Liver (tissue), 9 donors: ENCODE data around the gene PFKL. TPM values are rescaled to one million over a fixed set of nuclear protein-coding genes. Genes with fewer than 3 reads are reported as not detected.

ENCODE experiments used
- DNase-seq: peaks from one replicate; pipeline ENCODE4 v3.0.0-alpha.2; 2017; ENCODE audit warnings: low spot score
- H3K27ac ChIP-seq, 2 donors: one replicate each; pipeline ENCODE4 v1.7.0; 2013; ENCODE audit warnings: inconsistent platforms in 2 of 2, low read length in 2 of 2, control low read depth in 1 of 2, low read depth in 1 of 2, mild to moderate bottlenecking in 1 of 2
- H3K27me3 ChIP-seq, 4 donors: one replicate each; pipeline versions ENCODE4 v1.6.1 to v1.7.0; 2013; ENCODE audit warnings: low read length in 3 of 4, inconsistent platforms in 1 of 4, mild to moderate bottlenecking in 1 of 4, moderate library complexity in 1 of 4; ENCODE audit not compliant: control insufficient read depth in 4 of 4, insufficient read depth in 4 of 4
- H3K36me3 ChIP-seq, 4 donors: one replicate each; pipeline versions ENCODE4 v1.6.1 to v1.7.0; 2013; ENCODE audit warnings: low read length in 3 of 4, mild to moderate bottlenecking in 3 of 4, low read depth in 1 of 4, moderate library complexity in 1 of 4; ENCODE audit not compliant: control insufficient read depth in 4 of 4, insufficient read depth in 3 of 4
- H3K4me1 ChIP-seq, 4 donors: one replicate each; pipeline versions ENCODE4 v1.6.1 to v1.7.0; 2013; ENCODE audit warnings: low read length in 3 of 4, mild to moderate bottlenecking in 3 of 4, moderate library complexity in 1 of 4; ENCODE audit not compliant: control insufficient read depth in 4 of 4, insufficient read depth in 4 of 4
- H3K4me3 ChIP-seq, 3 donors: one replicate each; pipeline versions ENCODE4 v1.6.1 to v1.7.0; 2013; ENCODE audit warnings: low read length in 3 of 3, control low read depth in 1 of 3, low read depth in 1 of 3, mild to moderate bottlenecking in 1 of 3
- H3K9ac ChIP-seq, 2 donors: one replicate each; pipeline ENCODE4 v1.7.0; 2013; ENCODE audit warnings: low read length in 2 of 2, mild to moderate bottlenecking in 2 of 2, moderate library complexity in 2 of 2, control low read depth in 1 of 2, low read depth in 1 of 2
- H3K9me3 ChIP-seq, 4 donors: one replicate each; pipeline versions ENCODE4 v1.6.1 to v1.7.0; 2013; ENCODE audit warnings: low read length in 3 of 4; ENCODE audit not compliant: control insufficient read depth in 4 of 4
- EGR1 ChIP-seq, 2 donors: IDR thresholded peaks; 2 replicates each; pipeline ENCODE4 v1.6.1; 2016 to 2018; ENCODE audit warnings: antibody characterized with exemption in 2 of 2, low read depth in 2 of 2
- FOXA1 ChIP-seq: IDR thresholded peaks from 2 replicates; pipeline ENCODE4 v1.6.1; 2016; ENCODE audit warnings: antibody characterized with exemption
- FOXA2 ChIP-seq: IDR thresholded peaks from 2 replicates; pipeline ENCODE4 v1.6.1; 2016; ENCODE audit warnings: antibody characterized with exemption
- GABPA ChIP-seq, 2 donors: IDR thresholded peaks in 1 of 2; conservative IDR thresholded peaks in 1 of 2; 2 replicates each; pipeline ENCODE4 v1.6.1; 2016; ENCODE audit warnings: antibody characterized with exemption in 2 of 2, mild to moderate bottlenecking in 1 of 2, moderate library complexity in 1 of 2
- HNF4A ChIP-seq, 2 donors: conservative IDR thresholded peaks; 2 replicates each; pipeline ENCODE4 v1.6.1; 2016; ENCODE audit warnings: antibody characterized with exemption in 2 of 2, mild to moderate bottlenecking in 2 of 2
- HNF4G ChIP-seq: IDR thresholded peaks from 2 replicates; pipeline ENCODE4 v1.6.1; 2016; ENCODE audit warnings: antibody characterized with exemption
- JUND ChIP-seq, 2 donors: IDR thresholded peaks; 2 replicates each; pipeline ENCODE4 v1.6.1; 2016; ENCODE audit warnings: antibody characterized with exemption in 2 of 2
- NR2F2 ChIP-seq: IDR thresholded peaks from 2 replicates; pipeline ENCODE4 v1.6.1; 2016; ENCODE audit warnings: antibody characterized with exemption
- RAD21 ChIP-seq, 2 donors: IDR thresholded peaks; 2 replicates each; pipeline ENCODE4 v1.6.1; 2016; ENCODE audit warnings: antibody characterized with exemption in 2 of 2, mild to moderate bottlenecking in 2 of 2
- RXRA ChIP-seq, 2 donors: IDR thresholded peaks; 2 replicates each; pipeline ENCODE4 v1.6.1; 2017 to 2018; ENCODE audit warnings: antibody characterized with exemption in 2 of 2, mild to moderate bottlenecking in 1 of 2
- SP1 ChIP-seq: IDR thresholded peaks from 2 replicates; pipeline ENCODE4 v1.6.1; 2018; ENCODE audit warnings: antibody characterized with exemption, mild to moderate bottlenecking
- TAF1 ChIP-seq: conservative IDR thresholded peaks from 2 replicates; pipeline ENCODE4 v1.6.1; 2016; ENCODE audit warnings: antibody characterized with exemption, mild to moderate bottlenecking
- YY1 ChIP-seq: IDR thresholded peaks from 2 replicates; pipeline ENCODE4 v1.6.1; 2016; ENCODE audit warnings: antibody characterized with exemption, mild to moderate bottlenecking
- WGBS: extraction: QIAGEN DNeasy Blood & Tissue Kit; methylation state at CpG from one replicate; pipeline ENCODE4 v1.1.7; 2013; 5-methylcytosine and 5-hydroxymethylcytosine counted together
- polyA plus RNA-seq, 2 donors: library from polyadenylated mRNA; stranded (reverse) in 1 of 2; unstranded in 1 of 2; fragments of 200-250 nt in 1 of 2; fragments of >200 nt in 1 of 2; fragmentation: Nextera tagmentation in 1 of 2; extraction: Ambion mirVana in 1 of 2; gene quantifications; one replicate each; pipeline versions ENCODE4 v1.2.1 to v1.2.3, GENCODE V29; 2013 to 2015
- total RNA-seq, 2 donors: library from RNA; depleted of rRNA; stranded (reverse); fragments of >200 nt; gene quantifications; one replicate each; pipeline ENCODE4 v1.2.3, GENCODE V29; 2014
- TF ChIP-seq, protein P1 (sequence below): IDR thresholded peaks from 2 replicates; pipeline ENCODE4 v1.6.1; 2016; ENCODE audit warnings: antibody characterized with exemption
- TF ChIP-seq, protein P2 (sequence below): IDR thresholded peaks from 2 replicates; pipeline ENCODE4 v1.6.1; 2016; ENCODE audit warnings: antibody characterized with exemption
- TF ChIP-seq, protein P3 (sequence below): IDR thresholded peaks from 2 replicates; pipeline ENCODE4 v1.6.1; 2016; ENCODE audit warnings: antibody characterized with exemption
- TF ChIP-seq, protein P4 (sequence below): IDR thresholded peaks from 2 replicates; pipeline ENCODE4 v1.6.1; 2016; ENCODE audit warnings: antibody characterized with exemption, mild to moderate bottlenecking
- TF ChIP-seq, protein P5 (sequence below): fragments of 150-350 bp; IDR thresholded peaks from 2 replicates; pipeline ENCODE4 v1.5.1; 2017; ENCODE audit warnings: improper control_type of control experiment, low read depth, low read length; ENCODE audit not compliant: missing input control
- donor health status: healthy.
- donor health status: healthy.
- donor health status: healthy.
- donor health status: healthy.
- donor health status: healthy.

PFKL gene
- total and polyA plus RNA-seq, 4 donors = 48.1 to 98.4 (median 81.0) TPM

DNA sequence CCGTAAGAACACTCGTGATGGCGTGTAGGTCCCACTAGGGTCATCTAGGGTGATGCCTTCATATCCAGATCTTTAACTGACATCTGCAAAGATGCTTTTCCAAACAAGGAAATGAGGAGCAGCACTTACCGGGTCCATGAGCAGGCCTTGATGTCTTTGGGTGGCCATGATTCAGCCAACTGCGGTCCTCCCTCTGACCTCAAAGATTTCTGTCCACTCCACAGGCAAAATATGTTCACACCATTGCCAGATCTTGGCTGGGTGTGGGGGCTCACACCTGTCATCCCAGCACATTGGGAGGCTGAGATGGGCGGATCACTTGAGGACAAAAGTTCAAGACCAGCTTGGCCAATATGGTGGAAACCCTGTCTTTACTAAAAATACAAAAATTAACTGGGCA lies 71.7 kb downstream of the PFKL start:
- TF ChIP-seq, protein P1, sequence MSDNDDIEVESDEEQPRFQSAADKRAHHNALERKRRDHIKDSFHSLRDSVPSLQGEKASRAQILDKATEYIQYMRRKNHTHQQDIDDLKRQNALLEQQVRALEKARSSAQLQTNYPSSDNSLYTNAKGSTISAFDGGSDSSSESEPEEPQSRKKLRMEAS = no peak
- TF ChIP-seq RAD21 (IDR thresholded peaks at IDR 0.05) (no peak), FOXA2 (no peak), GABPA (IDR thresholded peaks at IDR 0.05 in 1 of 2, conservative IDR thresholded peaks at IDR 0.05 in 1 of 2) (no peak), EGR1 (IDR thresholded peaks at IDR 0.05; ENCODE audit: low read depth in 2 of 2) (no peak), YY1 (no peak), NR2F2 (no peak), TAF1 (no peak), FOXA1 (no peak), HNF4A (conservative IDR thresholded peaks at IDR 0.05) (no peak), JUND (IDR thresholded peaks at IDR 0.05) (no peak), HNF4G (no peak), SP1 (no peak), RXRA (IDR thresholded peaks at IDR 0.05) (no peak)
- TF ChIP-seq, protein P2, sequence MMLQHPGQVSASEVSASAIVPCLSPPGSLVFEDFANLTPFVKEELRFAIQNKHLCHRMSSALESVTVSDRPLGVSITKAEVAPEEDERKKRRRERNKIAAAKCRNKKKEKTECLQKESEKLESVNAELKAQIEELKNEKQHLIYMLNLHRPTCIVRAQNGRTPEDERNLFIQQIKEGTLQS = no peak
- TF ChIP-seq, protein P3, sequence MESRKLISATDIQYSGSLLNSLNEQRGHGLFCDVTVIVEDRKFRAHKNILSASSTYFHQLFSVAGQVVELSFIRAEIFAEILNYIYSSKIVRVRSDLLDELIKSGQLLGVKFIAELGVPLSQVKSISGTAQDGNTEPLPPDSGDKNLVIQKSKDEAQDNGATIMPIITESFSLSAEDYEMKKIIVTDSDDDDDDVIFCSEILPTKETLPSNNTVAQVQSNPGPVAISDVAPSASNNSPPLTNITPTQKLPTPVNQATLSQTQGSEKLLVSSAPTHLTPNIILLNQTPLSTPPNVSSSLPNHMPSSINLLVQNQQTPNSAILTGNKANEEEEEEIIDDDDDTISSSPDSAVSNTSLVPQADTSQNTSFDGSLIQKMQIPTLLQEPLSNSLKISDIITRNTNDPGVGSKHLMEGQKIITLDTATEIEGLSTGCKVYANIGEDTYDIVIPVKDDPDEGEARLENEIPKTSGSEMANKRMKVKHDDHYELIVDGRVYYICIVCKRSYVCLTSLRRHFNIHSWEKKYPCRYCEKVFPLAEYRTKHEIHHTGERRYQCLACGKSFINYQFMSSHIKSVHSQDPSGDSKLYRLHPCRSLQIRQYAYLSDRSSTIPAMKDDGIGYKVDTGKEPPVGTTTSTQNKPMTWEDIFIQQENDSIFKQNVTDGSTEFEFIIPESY = no peak
- TF ChIP-seq, protein P4, sequence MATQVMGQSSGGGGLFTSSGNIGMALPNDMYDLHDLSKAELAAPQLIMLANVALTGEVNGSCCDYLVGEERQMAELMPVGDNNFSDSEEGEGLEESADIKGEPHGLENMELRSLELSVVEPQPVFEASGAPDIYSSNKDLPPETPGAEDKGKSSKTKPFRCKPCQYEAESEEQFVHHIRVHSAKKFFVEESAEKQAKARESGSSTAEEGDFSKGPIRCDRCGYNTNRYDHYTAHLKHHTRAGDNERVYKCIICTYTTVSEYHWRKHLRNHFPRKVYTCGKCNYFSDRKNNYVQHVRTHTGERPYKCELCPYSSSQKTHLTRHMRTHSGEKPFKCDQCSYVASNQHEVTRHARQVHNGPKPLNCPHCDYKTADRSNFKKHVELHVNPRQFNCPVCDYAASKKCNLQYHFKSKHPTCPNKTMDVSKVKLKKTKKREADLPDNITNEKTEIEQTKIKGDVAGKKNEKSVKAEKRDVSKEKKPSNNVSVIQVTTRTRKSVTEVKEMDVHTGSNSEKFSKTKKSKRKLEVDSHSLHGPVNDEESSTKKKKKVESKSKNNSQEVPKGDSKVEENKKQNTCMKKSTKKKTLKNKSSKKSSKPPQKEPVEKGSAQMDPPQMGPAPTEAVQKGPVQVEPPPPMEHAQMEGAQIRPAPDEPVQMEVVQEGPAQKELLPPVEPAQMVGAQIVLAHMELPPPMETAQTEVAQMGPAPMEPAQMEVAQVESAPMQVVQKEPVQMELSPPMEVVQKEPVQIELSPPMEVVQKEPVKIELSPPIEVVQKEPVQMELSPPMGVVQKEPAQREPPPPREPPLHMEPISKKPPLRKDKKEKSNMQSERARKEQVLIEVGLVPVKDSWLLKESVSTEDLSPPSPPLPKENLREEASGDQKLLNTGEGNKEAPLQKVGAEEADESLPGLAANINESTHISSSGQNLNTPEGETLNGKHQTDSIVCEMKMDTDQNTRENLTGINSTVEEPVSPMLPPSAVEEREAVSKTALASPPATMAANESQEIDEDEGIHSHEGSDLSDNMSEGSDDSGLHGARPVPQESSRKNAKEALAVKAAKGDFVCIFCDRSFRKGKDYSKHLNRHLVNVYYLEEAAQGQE = no peak
- TF ChIP-seq, protein P5, sequence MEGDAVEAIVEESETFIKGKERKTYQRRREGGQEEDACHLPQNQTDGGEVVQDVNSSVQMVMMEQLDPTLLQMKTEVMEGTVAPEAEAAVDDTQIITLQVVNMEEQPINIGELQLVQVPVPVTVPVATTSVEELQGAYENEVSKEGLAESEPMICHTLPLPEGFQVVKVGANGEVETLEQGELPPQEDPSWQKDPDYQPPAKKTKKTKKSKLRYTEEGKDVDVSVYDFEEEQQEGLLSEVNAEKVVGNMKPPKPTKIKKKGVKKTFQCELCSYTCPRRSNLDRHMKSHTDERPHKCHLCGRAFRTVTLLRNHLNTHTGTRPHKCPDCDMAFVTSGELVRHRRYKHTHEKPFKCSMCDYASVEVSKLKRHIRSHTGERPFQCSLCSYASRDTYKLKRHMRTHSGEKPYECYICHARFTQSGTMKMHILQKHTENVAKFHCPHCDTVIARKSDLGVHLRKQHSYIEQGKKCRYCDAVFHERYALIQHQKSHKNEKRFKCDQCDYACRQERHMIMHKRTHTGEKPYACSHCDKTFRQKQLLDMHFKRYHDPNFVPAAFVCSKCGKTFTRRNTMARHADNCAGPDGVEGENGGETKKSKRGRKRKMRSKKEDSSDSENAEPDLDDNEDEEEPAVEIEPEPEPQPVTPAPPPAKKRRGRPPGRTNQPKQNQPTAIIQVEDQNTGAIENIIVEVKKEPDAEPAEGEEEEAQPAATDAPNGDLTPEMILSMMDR = no peak
- Histone ChIP-seq H3K36me3 (no peaks in the 10 kb centered on the region), H3K9ac (no peak overlapping the region), H3K4me3 (no peak overlapping the region), H3K4me1 (peaks cover 0 to 10% (median 7%) of the 10 kb centered on the region in 4 donors), H3K27me3 (no peaks in the 10 kb centered on the region), H3K9me3 (no peaks in the 10 kb centered on the region), H3K27ac (no peak overlapping the region)
- no peak for DNase-seq
- 95% methylated on average over 6 of the region's 6 CpGs for WGBS
